KMS-11 (cell line): ENCODE results near the gene HAO2.

Experiments used
- H2AFZ ChIP-seq: fragments of 200-600 bp; sonication (generic); 2 replicates; pipeline ENCODE4 v1.6.1; 2016; ENCODE audit warnings: antibody characterized with exemption, mixed run types, low read depth
- H3K27ac ChIP-seq: fragments of 200-600 bp; sonication (generic); 2 replicates; pipeline ENCODE4 v1.6.1; 2016; ENCODE audit warnings: mild to moderate bottlenecking, mixed run types
- H3K27me3 ChIP-seq: fragments of 200-600 bp; sonication (generic); 2 replicates; pipeline ENCODE4 v1.6.1; 2017; ENCODE audit warnings: mild to moderate bottlenecking, low read depth, mixed run types, moderate library complexity; ENCODE audit not compliant: insufficient read depth
- H3K36me3 ChIP-seq: fragments of 200-600 bp; sonication (generic); 2 replicates; pipeline ENCODE4 v1.6.1; 2017; ENCODE audit warnings: mild to moderate bottlenecking, mixed run types; ENCODE audit not compliant: insufficient read depth
- H3K4me1 ChIP-seq: fragments of 200-600 bp; sonication (generic); 2 replicates; pipeline ENCODE4 v1.6.1; 2016; ENCODE audit warnings: mild to moderate bottlenecking, low read depth, mixed run types; ENCODE audit not compliant: poor library complexity, severe bottlenecking
- H3K4me2 ChIP-seq: fragments of 200-600 bp; sonication (generic); 2 replicates; pipeline ENCODE4 v1.7.0; 2016; ENCODE audit warnings: mild to moderate bottlenecking, mixed run types
- H3K4me3 ChIP-seq: fragments of 200-600 bp; sonication (generic); IDR thresholded peaks from 2 replicates; pipeline ENCODE4 v1.6.1; 2017; ENCODE audit warnings: low read depth, low read length, mixed read lengths; ENCODE audit not compliant: insufficient read depth
- H3K79me2 ChIP-seq: fragments of 200-600 bp; sonication (generic); 2 replicates; pipeline ENCODE4 v1.6.1; 2016; ENCODE audit warnings: low read depth, mixed run types; ENCODE audit not compliant: insufficient read depth
- H3K9ac ChIP-seq: fragments of 200-600 bp; sonication (generic); 2 replicates; pipeline ENCODE4 v1.6.1; 2016; ENCODE audit warnings: mild to moderate bottlenecking, mixed run types
- H4K20me1 ChIP-seq: fragments of 200-600 bp; sonication (generic); 2 replicates; pipeline ENCODE4 v1.6.1; 2016; ENCODE audit warnings: mild to moderate bottlenecking, mixed run types; ENCODE audit not compliant: insufficient read depth
- TF ChIP-seq, protein P1 (sequence below): fragments of 200-600 bp; sonication (generic); conservative IDR thresholded peaks from 2 replicates; pipeline ENCODE4 v1.6.1; 2017; ENCODE audit warnings: low read depth, mild to moderate bottlenecking, antibody characterized with exemption, low read length, moderate library complexity, mixed read lengths

Gene HAO2

DNA sequence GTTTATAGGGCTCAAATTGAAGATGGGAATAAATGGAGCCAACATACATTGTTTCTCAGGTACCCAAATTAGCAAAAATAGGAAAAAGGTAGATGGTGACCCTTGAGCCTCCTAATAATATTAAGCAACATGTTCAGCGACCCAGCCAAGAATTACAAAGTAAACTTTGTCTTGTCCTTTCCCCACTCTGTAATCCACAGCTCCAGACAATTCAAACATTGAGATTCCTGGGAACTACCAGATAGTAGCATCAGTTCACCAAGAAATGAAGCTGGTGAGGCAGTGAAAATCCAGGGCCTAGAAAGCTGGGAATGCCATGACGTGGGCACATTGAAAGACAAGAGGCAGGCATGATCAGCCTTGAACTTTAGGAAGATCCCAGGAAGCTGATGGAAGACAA is 11.7 kb downstream of the HAO2 start:
- no peak overlapping the region for H3K27ac ChIP-seq
- H3K79me2 ChIP-seq: no peaks in the 10 kb centered on the region
- no peaks in the 10 kb centered on the region for H3K4me1 ChIP-seq
- H3K36me3 ChIP-seq: no peaks in the 10 kb centered on the region
- TF ChIP-seq, protein P1, sequence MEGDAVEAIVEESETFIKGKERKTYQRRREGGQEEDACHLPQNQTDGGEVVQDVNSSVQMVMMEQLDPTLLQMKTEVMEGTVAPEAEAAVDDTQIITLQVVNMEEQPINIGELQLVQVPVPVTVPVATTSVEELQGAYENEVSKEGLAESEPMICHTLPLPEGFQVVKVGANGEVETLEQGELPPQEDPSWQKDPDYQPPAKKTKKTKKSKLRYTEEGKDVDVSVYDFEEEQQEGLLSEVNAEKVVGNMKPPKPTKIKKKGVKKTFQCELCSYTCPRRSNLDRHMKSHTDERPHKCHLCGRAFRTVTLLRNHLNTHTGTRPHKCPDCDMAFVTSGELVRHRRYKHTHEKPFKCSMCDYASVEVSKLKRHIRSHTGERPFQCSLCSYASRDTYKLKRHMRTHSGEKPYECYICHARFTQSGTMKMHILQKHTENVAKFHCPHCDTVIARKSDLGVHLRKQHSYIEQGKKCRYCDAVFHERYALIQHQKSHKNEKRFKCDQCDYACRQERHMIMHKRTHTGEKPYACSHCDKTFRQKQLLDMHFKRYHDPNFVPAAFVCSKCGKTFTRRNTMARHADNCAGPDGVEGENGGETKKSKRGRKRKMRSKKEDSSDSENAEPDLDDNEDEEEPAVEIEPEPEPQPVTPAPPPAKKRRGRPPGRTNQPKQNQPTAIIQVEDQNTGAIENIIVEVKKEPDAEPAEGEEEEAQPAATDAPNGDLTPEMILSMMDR: no peak
- no peaks in the 10 kb centered on the region for H4K20me1 ChIP-seq
- no peak overlapping the region for H3K4me3 ChIP-seq
- no peaks in the 10 kb centered on the region for H3K27me3 ChIP-seq
- H2AFZ ChIP-seq: no peak overlapping the region
- H3K9ac ChIP-seq: no peak overlapping the region
- no peak overlapping the region for H3K4me2 ChIP-seq

GRCh38 chr1:119380983-119381662 is 12.5 kb downstream of the HAO2 start:
- Histone ChIP-seq H3K4me3 (no peak overlapping the region), H3K79me2 (no peaks in the 10 kb centered on the region), H4K20me1 (no peaks in the 10 kb centered on the region), H3K4me2 (no peak overlapping the region), H3K36me3 (no peaks in the 10 kb centered on the region), H2AFZ (no peak overlapping the region), H3K27ac (no peak overlapping the region), H3K27me3 (no peaks in the 10 kb centered on the region), H3K4me1 (no peaks in the 10 kb centered on the region), H3K9ac (no peak overlapping the region)
- TF ChIP-seq, protein P1: no peak

DNA sequence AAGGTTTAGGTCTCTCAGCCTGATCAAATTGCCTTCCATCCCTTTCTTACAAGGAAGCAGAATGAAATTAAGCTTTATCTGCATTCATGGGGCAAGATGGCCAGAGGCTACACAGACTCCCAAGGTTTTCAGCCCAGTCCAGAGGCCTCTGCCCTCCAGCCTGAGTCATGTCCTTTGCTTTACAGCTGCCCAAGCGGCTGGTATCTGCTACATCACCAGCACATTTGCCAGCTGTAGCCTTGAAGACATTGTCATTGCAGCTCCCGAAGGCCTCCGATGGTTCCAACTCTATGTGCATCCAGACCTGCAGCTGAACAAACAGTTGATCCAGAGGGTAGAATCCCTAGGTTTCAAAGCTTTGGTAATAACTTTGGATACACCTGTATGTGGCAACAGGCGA is 16.0 kb downstream of the HAO2 start:
- no peaks in the 10 kb centered on the region for H3K36me3 ChIP-seq
- no peak overlapping the region for H2AFZ ChIP-seq
- TF ChIP-seq, protein P1: no peak
- H3K9ac ChIP-seq: no peak overlapping the region
- H3K27me3 ChIP-seq: no peaks in the 10 kb centered on the region
- no peaks in the 10 kb centered on the region for H4K20me1 ChIP-seq
- H3K79me2 ChIP-seq: no peaks in the 10 kb centered on the region
- H3K27ac ChIP-seq: no peak overlapping the region
- H3K4me3 ChIP-seq: no peak overlapping the region
- no peaks in the 10 kb centered on the region for H3K4me1 ChIP-seq
- H3K4me2 ChIP-seq: no peak overlapping the region

DNA sequence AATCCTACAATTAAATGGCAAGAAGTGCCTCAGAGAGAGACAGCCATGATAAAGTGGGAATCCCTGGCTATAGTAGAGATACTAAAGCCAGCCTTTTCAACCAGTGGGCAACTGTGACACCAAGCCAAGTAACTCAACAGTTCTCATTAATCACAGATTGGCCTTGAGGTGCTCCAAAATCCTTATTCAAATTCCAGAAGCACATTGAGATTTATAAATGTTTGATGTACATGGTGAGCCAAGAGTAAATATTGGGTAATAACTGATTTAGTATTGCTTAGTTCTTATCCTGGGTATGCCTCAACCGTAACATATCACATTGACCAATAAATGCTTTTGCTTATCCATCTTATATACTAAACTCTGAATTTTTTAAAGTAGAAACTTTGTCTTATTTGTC is 17.1 kb downstream of the HAO2 start:
- H3K79me2 ChIP-seq: no peaks in the 10 kb centered on the region
- no peaks in the 10 kb centered on the region for H3K27me3 ChIP-seq
- H3K9ac ChIP-seq: no peak overlapping the region
- H3K4me1 ChIP-seq: no peaks in the 10 kb centered on the region
- TF ChIP-seq, protein P1: no peak
- H3K36me3 ChIP-seq: no peaks in the 10 kb centered on the region
- H4K20me1 ChIP-seq: no peaks in the 10 kb centered on the region
- no peak overlapping the region for H3K4me3 ChIP-seq
- H3K4me2 ChIP-seq: no peak overlapping the region
- no peak overlapping the region for H2AFZ ChIP-seq
- no peak overlapping the region for H3K27ac ChIP-seq
